Stomach (tissue), 9 donors: Measurements from ENCODE around the gene PTPRE. TPM values are rescaled to one million over a fixed set of nuclear protein-coding genes. Genes with fewer than 3 reads are reported as not detected.
A peak's percentile ranks its signal among the peaks of the same experiment; 100 is the strongest.

ENCODE experiments used
- DNase-seq, 2 donors: peaks; one replicate each; pipeline versions ENCODE4 v3.0.0 to v3.0.0-alpha.2; 2013 to 2019
- H3K27ac ChIP-seq, 5 donors: fragments of 200-600 bp in 4 of 5; sonication (generic) in 4 of 5; one replicate each; pipeline ENCODE4 v1.5.1; 2013 to 2019; ENCODE audit warnings: mild to moderate bottlenecking in 1 of 5, moderate library complexity in 1 of 5
- H3K27me3 ChIP-seq, 3 donors: fragments of 200-600 bp; sonication (generic); one replicate each; pipeline ENCODE4 v1.5.1; 2017 to 2019; ENCODE audit warnings: mixed run types in 1 of 3
- H3K36me3 ChIP-seq, 4 donors: fragments of 200-600 bp; sonication (generic); 1 replicate in 3 of 4; 2 replicates in 1 of 4; pipeline ENCODE4 v1.5.1; 2016 to 2019
- H3K4me1 ChIP-seq, 4 donors: fragments of 200-600 bp; sonication (generic); one replicate each; pipeline ENCODE4 v1.5.1; 2016 to 2019
- H3K4me3 ChIP-seq, 4 donors: fragments of 200-600 bp; sonication (generic) in 3 of 4; one replicate each; pipeline ENCODE4 v1.5.1; 2016 to 2019; ENCODE audit warnings: mild to moderate bottlenecking in 1 of 4
- H3K9me3 ChIP-seq, 4 donors: fragments of 200-600 bp; sonication (generic); one replicate each; pipeline ENCODE4 v1.5.1; 2016 to 2019
- EP300 ChIP-seq: sonication (generic); formaldehyde crosslinking; IDR thresholded peaks from one replicate; pipeline ENCODE4 v1.6.1; 2017; ENCODE audit warnings: antibody characterized with exemption
- POLR2A ChIP-seq, 4 donors: fragments of 450-650 bp; IDR thresholded peaks; one replicate each; pipeline ENCODE4 v1.6.1; 2016; ENCODE audit warnings: antibody characterized with exemption in 4 of 4, control low read depth in 2 of 4, mild to moderate bottlenecking in 1 of 4, moderate library complexity in 1 of 4
- POLR2AphosphoS5 ChIP-seq, 3 donors: sonication (generic); formaldehyde crosslinking; IDR thresholded peaks; one replicate each; pipeline ENCODE4 v1.6.1; 2016; ENCODE audit warnings: antibody characterized with exemption in 3 of 3
- WGBS, 5 donors: extraction: QIAGEN DNeasy Blood & Tissue Kit in 3 of 5; methylation state at CpG; one replicate each; pipeline versions ENCODE4 v1.1.5 to v1.1.7; 2013 to 2018; 5-methylcytosine and 5-hydroxymethylcytosine counted together
- intact Hi-C: fragments of 100-400 bp; cut with DNase I; formaldehyde crosslinking; loops from one replicate; pipeline ENCODE4 v1.15.1; 2023; ENCODE audit warnings: low total_unique reads
- polyA plus RNA-seq, 3 donors: library from polyadenylated mRNA; stranded (reverse); fragments of 200-250 nt; gene quantifications; one replicate each; pipeline ENCODE4 v1.2.3, GENCODE V29; 2013
- total RNA-seq, 5 donors: library from RNA; depleted of rRNA; stranded (reverse); fragments of >200 nt; gene quantifications; one replicate each; pipeline versions ENCODE4 v1.1.0 to v1.2.3, GENCODE V29; 2014 to 2016
- TF ChIP-seq, protein P1 (sequence below), 7 experiments: fragments of 450-650 bp in 4 of 7; fragments of 200-600 bp in 3 of 7; sonication (generic) in 3 of 7; IDR thresholded peaks; one replicate each; pipeline ENCODE4 v1.5.1; 2016 to 2019; ENCODE audit warnings: antibody characterized with exemption in 7 of 7, control low read depth in 2 of 7, mild to moderate bottlenecking in 1 of 7
- donor health status: healthy with polysubstance abuse.
- donor health status: Bipolar disorder and iron deficiency.
- donor health status: healthy.

The PTPRE gene
- total and polyA plus RNA-seq, 8 donors, result 4.0 to 26.4 (median 8.9) TPM

DNA sequence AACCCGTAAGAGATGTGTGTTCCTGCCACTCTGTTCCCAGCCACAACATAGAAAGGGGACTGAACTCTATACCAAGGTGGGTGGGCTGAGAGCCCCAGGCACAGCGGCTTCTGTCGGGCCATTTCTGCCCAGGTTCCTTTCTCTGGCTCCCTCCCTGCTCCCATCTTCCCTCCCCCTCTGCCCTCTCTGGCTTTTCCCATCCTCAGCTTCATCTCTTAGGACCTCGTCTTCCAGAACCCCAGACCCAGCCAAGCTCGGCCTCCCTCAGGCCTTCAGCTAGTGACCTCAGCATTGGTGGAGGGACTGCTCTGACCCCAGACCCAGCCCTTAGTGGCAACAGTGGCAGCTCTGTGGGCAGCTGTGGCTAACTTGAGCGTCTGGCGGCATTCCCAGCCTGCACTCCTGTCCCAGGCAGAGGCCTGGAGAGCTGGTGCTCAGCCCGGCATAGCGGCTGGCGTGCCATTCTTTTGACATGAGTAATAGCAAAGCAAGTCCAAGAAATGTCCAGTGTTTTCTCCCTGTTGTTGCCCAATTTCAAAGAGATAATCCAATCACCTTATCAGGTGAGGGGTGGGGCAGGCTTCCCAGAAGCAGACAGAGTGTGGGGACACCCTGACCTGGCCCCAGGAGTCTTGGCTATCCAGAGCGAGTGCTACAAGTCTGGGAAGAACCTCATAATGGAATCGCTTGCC is 15.9 kb downstream of the PTPRE start:
- no peak for TF ChIP-seq POLR2A (IDR thresholded peaks at IDR 0.05)
- TF ChIP-seq EP300, result no peak
- TF ChIP-seq POLR2AphosphoS5 (IDR thresholded peaks at IDR 0.05), result peak in 2 of 3 donors; percentile 38 to 70
- TF ChIP-seq, protein P1, sequence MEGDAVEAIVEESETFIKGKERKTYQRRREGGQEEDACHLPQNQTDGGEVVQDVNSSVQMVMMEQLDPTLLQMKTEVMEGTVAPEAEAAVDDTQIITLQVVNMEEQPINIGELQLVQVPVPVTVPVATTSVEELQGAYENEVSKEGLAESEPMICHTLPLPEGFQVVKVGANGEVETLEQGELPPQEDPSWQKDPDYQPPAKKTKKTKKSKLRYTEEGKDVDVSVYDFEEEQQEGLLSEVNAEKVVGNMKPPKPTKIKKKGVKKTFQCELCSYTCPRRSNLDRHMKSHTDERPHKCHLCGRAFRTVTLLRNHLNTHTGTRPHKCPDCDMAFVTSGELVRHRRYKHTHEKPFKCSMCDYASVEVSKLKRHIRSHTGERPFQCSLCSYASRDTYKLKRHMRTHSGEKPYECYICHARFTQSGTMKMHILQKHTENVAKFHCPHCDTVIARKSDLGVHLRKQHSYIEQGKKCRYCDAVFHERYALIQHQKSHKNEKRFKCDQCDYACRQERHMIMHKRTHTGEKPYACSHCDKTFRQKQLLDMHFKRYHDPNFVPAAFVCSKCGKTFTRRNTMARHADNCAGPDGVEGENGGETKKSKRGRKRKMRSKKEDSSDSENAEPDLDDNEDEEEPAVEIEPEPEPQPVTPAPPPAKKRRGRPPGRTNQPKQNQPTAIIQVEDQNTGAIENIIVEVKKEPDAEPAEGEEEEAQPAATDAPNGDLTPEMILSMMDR (IDR thresholded peaks at IDR 0.05), result no peak
- Histone ChIP-seq H3K9me3 (no peaks in the 10 kb centered on the region), H3K27ac (peak overlapping the region; percentile 48 to 79 (median 65)), H3K4me1 (peaks cover 32 to 90% (median 37%) of the 10 kb centered on the region in 4 donors), H3K36me3 (no peaks in the 10 kb centered on the region), H3K27me3 (no peaks in the 10 kb centered on the region), H3K4me3 (no peak overlapping the region)
- DNase-seq, result peak; percentile 61 to 86
- intact Hi-C loops, result no loop called here
- 52 to 74% (median 60%) methylated on average over 10 to 12 of the region's 12 CpGs for WGBS, 5 donors

DNA sequence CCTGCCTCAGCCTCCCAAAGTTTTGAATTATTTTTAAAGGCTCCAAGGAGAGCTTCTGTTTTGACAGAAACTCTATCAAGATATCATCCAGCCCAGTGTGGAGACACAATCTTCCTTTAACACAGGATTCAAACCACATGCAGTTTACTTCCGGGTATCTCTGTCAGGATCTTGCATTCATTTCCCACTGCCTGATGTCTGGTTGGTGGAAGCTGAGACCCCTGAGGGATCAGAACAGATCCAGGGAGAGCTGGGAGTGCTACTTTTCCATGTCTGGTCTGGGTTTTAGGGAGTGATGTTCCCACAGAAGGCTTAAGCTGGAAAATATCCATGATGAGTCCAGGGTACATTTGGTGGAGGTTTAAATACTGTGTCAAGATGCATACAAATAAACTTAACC is 16.7 kb downstream of the PTPRE start:
- Histone ChIP-seq H3K27ac (peak overlapping the region in 4 of 5 donors; percentile 59 to 79 (median 66)), H3K27me3 (no peaks in the 10 kb centered on the region), H3K4me1 (peaks cover 37 to 97% (median 39%) of the 10 kb centered on the region in 4 donors), H3K36me3 (no peaks in the 10 kb centered on the region), H3K4me3 (no peak overlapping the region), H3K9me3 (no peaks in the 10 kb centered on the region)
- WGBS, 5 donors, result 52 to 78% (median 66%) methylated on average over 1 of the region's 1 CpG
- DNase-seq, result no peak
- TF ChIP-seq, protein P1 (IDR thresholded peaks at IDR 0.05), result no peak
- TF ChIP-seq EP300 (no peak), POLR2AphosphoS5 (IDR thresholded peaks at IDR 0.05) (no peak), POLR2A (IDR thresholded peaks at IDR 0.05) (no peak)
- intact Hi-C loops, result no loop called here

DNA sequence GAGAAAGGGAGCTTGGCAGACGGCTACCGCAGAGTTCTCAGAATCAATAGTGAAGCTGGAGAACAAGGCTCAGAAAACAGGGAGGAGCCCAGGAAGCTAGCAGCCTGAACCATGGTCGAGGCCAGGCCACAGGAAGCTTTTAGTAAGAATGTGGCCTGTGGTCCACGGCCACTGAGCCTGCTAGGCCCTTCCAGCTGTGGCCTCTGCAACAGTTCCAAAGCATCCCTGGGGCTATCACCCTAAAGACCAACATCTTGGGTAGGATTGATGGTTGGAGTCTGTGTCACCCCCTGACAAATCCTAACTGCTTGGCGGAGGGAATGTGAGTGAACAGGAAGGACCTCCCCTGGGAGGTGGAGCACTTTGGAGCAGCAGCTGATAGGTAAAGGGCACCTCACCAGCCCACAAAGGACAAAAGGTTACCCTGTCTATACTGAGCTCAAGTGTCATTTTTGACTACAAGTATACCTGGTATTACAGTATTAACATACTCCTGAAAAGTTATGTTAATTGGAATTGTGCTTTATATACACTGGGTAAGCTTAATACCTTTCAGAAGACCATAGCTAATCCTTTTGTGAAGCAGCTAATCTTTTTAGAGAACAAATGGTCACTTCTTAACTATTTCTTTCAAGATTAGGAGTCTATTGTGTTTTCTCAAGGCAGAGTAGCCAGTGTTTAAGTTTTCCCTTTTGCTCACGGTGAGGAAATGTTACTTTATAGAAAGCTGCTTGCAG is 18.7 kb downstream of the PTPRE start:
- Histone ChIP-seq H3K4me3 (no peak overlapping the region), H3K9me3 (no peaks in the 10 kb centered on the region), H3K27me3 (no peaks in the 10 kb centered on the region), H3K27ac (peak overlapping the region in 4 of 5 donors; percentile 9 to 51 (median 42)), H3K4me1 (peaks cover 40 to 88% (median 44%) of the 10 kb centered on the region in 4 donors), H3K36me3 (no peaks in the 10 kb centered on the region)
- TF ChIP-seq POLR2AphosphoS5 (IDR thresholded peaks at IDR 0.05) (peak in 1 of 3 donors; percentile 10), POLR2A (IDR thresholded peaks at IDR 0.05) (no peak), EP300 (no peak)
- TF ChIP-seq, protein P1 (IDR thresholded peaks at IDR 0.05), result no peak
- no peak for DNase-seq
- 25 to 50% (median 33%) methylated on average over 6 of the region's 6 CpGs for WGBS, 5 donors
- intact Hi-C loops, result no loop called here

DNA sequence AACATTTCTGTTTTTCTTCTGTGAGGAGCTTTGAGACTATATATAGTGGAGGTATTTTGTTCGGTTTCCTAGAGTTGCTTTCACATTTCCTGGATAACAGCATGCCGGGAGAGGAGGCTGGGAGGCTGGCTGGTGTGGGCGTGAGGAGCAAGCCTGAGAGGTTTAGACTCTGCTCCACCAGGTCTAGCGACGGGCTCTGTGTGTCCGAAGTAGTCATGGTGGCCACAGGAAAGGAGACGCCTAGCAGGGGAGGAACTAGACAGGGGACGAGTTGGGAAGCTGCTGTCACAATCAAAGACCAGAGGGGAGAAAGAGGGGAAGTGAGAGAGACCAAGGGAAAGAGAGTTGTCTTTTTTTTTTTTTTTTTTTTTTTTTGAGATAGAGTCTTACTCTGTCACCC is 19.6 kb downstream of the PTPRE start:
- Histone ChIP-seq H3K36me3 (no peaks in the 10 kb centered on the region), H3K27me3 (no peaks in the 10 kb centered on the region), H3K27ac (peak overlapping the region in 3 of 5 donors; percentile 36 to 51 (median 49)), H3K9me3 (no peaks in the 10 kb centered on the region), H3K4me3 (no peak overlapping the region), H3K4me1 (peaks cover 34 to 80% (median 40%) of the 10 kb centered on the region in 4 donors)
- TF ChIP-seq, protein P1 (IDR thresholded peaks at IDR 0.05), result no peak
- no peak for TF ChIP-seq POLR2AphosphoS5 (IDR thresholded peaks at IDR 0.05)
- TF ChIP-seq POLR2A (IDR thresholded peaks at IDR 0.05), result no peak
- TF ChIP-seq EP300, result no peak
- no peak for DNase-seq
- 52 to 65% (median 57%) methylated on average over 8 of the region's 8 CpGs for WGBS, 5 donors
- intact Hi-C loops, result no loop called here
